ENCODE results near the gene TIPARP. TPM values are rescaled to one million over a fixed set of nuclear protein-coding genes. Genes with fewer than 3 reads are reported as not detected.
"Not testable (repeated sequence)": the region's sequence is repeated elsewhere in the genome, so short reads cannot be mapped to it uniquely, and the experiment has no call there.

TIPARP gene
- total RNA-seq, 1 donor from 2014 or later, result 40.6 TPM

DNA sequence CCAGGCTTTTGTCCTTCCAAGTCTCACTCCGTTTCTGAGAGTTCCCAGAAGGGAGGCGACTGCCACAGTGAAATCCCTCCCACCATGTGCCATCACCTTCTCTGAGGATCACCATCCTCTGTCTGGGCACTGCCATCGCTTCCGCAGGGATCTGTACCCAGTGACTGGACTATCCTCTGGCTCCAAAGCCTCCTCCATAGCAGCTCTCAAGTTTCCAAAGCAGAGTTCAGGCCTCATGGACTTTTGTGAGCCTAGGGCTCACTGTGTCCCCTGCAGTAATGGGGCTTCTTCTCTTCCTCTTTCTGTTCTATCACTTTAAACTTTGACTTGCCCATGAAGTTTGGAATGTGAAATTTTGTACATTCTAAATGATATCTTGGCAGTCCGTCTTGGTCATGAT, 63.9 kb downstream of the TIPARP start:
- no peak for DNase-seq (ENCODE audit: low read depth)
- no peak overlapping the region for H3K4me3 ChIP-seq (ENCODE audit: low read depth, low read length)
- TF ChIP-seq, protein P1, sequence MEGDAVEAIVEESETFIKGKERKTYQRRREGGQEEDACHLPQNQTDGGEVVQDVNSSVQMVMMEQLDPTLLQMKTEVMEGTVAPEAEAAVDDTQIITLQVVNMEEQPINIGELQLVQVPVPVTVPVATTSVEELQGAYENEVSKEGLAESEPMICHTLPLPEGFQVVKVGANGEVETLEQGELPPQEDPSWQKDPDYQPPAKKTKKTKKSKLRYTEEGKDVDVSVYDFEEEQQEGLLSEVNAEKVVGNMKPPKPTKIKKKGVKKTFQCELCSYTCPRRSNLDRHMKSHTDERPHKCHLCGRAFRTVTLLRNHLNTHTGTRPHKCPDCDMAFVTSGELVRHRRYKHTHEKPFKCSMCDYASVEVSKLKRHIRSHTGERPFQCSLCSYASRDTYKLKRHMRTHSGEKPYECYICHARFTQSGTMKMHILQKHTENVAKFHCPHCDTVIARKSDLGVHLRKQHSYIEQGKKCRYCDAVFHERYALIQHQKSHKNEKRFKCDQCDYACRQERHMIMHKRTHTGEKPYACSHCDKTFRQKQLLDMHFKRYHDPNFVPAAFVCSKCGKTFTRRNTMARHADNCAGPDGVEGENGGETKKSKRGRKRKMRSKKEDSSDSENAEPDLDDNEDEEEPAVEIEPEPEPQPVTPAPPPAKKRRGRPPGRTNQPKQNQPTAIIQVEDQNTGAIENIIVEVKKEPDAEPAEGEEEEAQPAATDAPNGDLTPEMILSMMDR (conservative IDR thresholded peaks at IDR 0.05; ENCODE audit: low read depth, low read length), result no peak

DNA sequence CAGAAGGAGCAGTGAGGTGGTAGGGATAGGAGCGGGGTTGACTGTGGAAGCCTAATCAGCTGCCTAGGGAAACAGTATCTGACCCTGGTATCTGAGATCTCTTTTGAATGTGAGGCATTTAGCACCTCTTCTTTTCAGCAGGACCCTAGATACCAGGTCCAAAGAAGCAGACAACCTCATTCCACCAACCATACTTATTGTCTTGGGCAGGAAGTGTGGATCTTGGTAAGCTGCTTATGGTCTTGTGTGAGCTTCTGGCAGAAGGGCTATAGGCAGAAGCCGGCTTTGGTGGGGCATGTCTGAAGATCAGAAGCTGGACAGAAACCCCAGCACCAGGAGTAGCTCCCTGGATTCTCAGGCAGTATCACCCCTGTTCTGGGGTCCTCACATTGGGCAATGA, 65.6 kb downstream of the TIPARP start:
- TF ChIP-seq, protein P1 (conservative IDR thresholded peaks at IDR 0.05; ENCODE audit: low read depth, low read length), result no peak
- H3K4me3 ChIP-seq (ENCODE audit: low read depth, low read length), result no peak overlapping the region
- no peak for DNase-seq (ENCODE audit: low read depth)

DNA sequence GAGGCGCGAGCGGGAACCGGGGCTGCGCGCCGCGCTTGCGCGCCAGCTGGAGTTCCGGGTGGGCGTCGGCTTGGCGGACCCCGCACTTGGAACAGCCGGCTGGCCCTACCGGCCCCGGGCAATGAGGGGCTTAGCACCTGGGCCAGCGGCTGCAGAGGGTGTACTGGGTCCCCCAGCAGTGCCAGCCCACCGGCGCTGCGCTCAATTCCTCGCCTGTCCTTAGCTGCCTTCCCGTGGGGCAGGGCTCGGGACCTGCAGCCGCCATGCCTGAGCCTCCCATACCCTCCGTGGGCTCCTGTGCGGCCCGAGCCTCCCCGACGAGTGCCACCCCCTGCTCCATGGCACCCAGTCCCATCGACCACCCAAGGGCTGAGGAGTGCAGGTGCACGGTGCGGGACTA, 66.2 kb downstream of the TIPARP start:
- not testable (repeated sequence) for DNase-seq (ENCODE audit: low read depth); H3K4me3 ChIP-seq (ENCODE audit: low read depth, low read length)

DNA sequence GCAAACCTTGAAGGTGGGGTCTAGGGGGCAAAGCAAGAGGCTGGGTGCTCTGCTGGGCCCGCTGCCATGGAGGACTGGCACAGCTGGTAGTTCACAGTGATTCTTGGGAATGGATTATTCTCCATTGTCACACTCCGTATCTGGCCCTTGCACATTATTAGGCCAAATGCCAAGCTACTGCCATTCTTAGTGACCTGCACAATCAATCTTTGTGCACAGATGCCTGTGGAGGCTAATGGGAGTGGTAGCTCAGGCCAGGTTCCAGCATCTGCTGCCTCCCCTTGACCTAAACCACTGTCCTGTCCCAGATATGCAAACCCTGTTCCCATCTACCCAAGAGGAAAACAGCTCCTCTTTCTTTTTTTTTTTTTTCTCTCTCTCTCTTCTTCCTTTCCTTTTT, 67.5 kb downstream of the TIPARP start:
- TF ChIP-seq, protein P1 (conservative IDR thresholded peaks at IDR 0.05; ENCODE audit: low read depth, low read length), result no peak
- no peak for DNase-seq (ENCODE audit: low read depth)

DNA sequence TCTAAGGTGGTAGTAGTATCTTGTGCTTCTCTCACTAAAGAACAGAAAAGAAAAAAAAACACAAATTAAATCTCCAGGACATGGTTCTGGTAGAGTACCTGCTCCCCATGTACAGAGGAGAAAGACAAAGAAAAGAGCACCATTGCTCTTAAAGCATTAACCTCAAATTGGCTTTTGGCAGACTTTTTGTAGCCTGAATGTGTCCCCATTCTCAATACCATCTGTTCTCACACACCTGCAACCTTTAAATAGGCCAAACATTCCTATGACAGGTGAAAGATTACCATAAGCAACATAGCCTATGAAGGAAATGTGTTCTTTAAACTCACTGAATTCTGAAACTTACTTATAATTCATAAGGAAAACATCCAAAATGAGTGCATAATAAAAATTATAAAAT, 68.0 kb downstream of the TIPARP start:
- DNase-seq (ENCODE audit: low read depth), result no peak
- TF ChIP-seq, protein P1 (conservative IDR thresholded peaks at IDR 0.05; ENCODE audit: low read depth, low read length), result no peak
- no peak overlapping the region for H3K4me3 ChIP-seq (ENCODE audit: low read depth, low read length)

More for the DNA sequence above, 67.5 kb downstream of the TIPARP start:
- H3K4me3 ChIP-seq (ENCODE audit: low read depth, low read length), result no peak overlapping the region

DNA sequence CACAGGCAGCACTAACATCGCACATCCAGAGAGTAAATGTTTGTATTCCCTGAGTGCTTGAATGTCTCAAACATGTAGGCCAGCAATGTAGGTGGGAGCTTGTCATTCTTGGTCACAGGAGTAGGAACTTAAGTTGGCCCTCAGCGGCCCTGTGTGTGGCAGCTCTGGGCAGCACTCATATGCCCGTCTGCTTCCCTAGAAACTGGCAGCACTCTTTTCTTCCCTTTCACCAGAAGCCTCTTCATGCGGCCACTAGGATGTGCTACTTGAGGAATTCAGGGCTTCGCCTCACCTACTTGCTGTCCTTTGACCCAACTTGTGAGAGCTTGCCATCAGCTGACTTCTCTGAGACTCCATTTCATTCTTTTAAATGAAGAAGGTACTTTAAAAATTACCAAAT, 69.5 kb downstream of the TIPARP start:
- H3K4me3 ChIP-seq (ENCODE audit: low read depth, low read length), result no peak overlapping the region
- TF ChIP-seq, protein P1 (conservative IDR thresholded peaks at IDR 0.05; ENCODE audit: low read depth, low read length), result peak; percentile 18
- no peak for DNase-seq (ENCODE audit: low read depth)

DNA sequence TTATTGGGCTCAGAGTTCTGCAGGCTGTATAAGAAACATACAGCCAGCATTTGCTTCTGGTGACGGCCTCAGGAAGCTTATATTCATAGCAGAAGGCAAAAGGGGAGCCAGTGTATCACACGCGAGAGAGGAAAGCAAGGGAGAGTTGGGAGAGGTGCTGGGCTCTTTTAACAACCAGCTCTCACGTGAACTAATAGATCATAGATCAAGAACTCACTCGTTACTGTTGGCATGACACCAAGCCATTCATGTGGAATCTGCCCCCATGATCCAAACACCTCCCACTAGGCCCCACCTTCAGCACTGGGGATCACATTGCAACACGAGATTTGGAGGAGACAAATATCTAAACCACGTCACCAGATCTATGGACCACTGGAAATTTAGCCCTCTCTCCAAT, 70.2 kb downstream of the TIPARP start:
- TF ChIP-seq, protein P1 (conservative IDR thresholded peaks at IDR 0.05; ENCODE audit: low read depth, low read length), result no peak
- H3K4me3 ChIP-seq (ENCODE audit: low read depth, low read length), result no peak overlapping the region
- no peak for DNase-seq (ENCODE audit: low read depth)

DNA sequence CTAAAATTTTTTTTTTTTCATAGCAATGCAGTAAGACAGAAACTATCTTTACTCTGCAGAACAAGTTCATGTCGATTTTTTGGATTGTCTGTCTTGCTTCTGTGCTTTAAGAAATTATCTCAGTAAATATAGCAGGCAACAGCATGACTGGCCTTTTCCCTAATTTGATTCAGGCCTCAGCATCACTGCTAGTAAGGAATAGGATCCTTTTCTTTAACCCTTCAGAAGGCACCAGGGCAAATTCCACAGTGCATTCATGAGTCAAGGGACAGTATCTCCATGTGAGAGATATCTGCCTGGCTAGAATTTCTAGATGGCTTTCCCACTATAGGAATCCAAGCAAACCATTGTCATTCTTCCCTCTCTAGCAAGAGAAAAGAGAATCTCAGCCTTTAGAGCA, 71.4 kb downstream of the TIPARP start:
- TF ChIP-seq, protein P1 (conservative IDR thresholded peaks at IDR 0.05; ENCODE audit: low read depth, low read length), result no peak
- no peak for DNase-seq (ENCODE audit: low read depth)
- no peak overlapping the region for H3K4me3 ChIP-seq (ENCODE audit: low read depth, low read length)

Measured in epithelial cell of proximal tubule (primary cell).